Stimulated activated CD4-positive, alpha-beta T cell treated with anti-CD3 and anti-CD28 coated beads, TNF-alpha, amount 100 ng/mL, for 24 hours (primary cell): Measurements from ENCODE around the gene REG1A.

Source experiments
- DNase-seq, 3 experiments: peaks; one replicate each; pipeline ENCODE4 v3.0.0-alpha.2; 2020; ENCODE audit warnings: low read depth in 3 of 3

The REG1A gene

GRCh38 chr2:79120194-79120713 is at the start of gene REG1A:
TSS of gene REG1A (plus strand) at chr2:79120488. CDS start at chr2:79120862, 374 bp downstream.
- no peak for DNase-seq

GRCh38 chr2:79071078-79071477 is 49.2 kb upstream of the REG1A start:
- no peak for DNase-seq

- no peak for DNase-seq
Observed at GRCh38 chr2:79082987-79083386, 37.3 kb upstream of the REG1A start.

GRCh38 chr2:79083597-79084251 is 36.6 kb upstream of the REG1A start:
- DNase-seq: no peak

- DNase-seq: no peak
Observed at GRCh38 chr2:79084495-79085135, 35.7 kb upstream of the REG1A start.

GRCh38 chr2:79085382-79085781 is 34.9 kb upstream of the REG1A start:
- no peak for DNase-seq

GRCh38 chr2:79086255-79086654 is 34.0 kb upstream of the REG1A start:
- DNase-seq: no peak

GRCh38 chr2:79087785-79088364 is 32.4 kb upstream of the REG1A start, which contains the start of gene REG1B:
TSS of gene REG1B (minus strand) at chr2:79087993. CDS start at chr2:79087612, 381 bp downstream.
- no peak for DNase-seq

GRCh38 chr2:79090693-79091092 is 29.6 kb upstream of the REG1A start:
- DNase-seq: no peak

GRCh38 chr2:79097843-79098242 is 22.4 kb upstream of the REG1A start:
- no peak for DNase-seq

GRCh38 chr2:79099140-79099686 is 21.1 kb upstream of the REG1A start:
- no peak for DNase-seq

GRCh38 chr2:79100285-79100684 is 20.0 kb upstream of the REG1A start:
- no peak for DNase-seq

- no peak for DNase-seq
Observed at GRCh38 chr2:79101024-79101423, 19.3 kb upstream of the REG1A start.

- DNase-seq: no peak
Observed at GRCh38 chr2:79103214-79103613, 17.1 kb upstream of the REG1A start.

GRCh38 chr2:79105259-79105658 is 15.0 kb upstream of the REG1A start:
- no peak for DNase-seq

GRCh38 chr2:79112269-79112668 is 8.0 kb upstream of the REG1A start:
- DNase-seq: no peak

GRCh38 chr2:79114797-79115494 is 5.3 kb upstream of the REG1A start:
- DNase-seq: no peak

- DNase-seq: no peak
Observed at GRCh38 chr2:79116997-79117928, 3.0 kb upstream of the REG1A start.

GRCh38 chr2:79122676-79123075 is 2.4 kb downstream of the REG1A start:
- DNase-seq: no peak

- no peak for DNase-seq
Observed at GRCh38 chr2:79124907-79125720, 4.8 kb downstream of the REG1A start.
